Testis (tissue), 2 donors: Measurements from ENCODE around the gene RSPO3.

ENCODE experiments used
- POLR2A ChIP-seq: fragments of 450-650 bp; IDR thresholded peaks from one replicate; pipeline ENCODE4 v1.6.1; 2017; ENCODE audit warnings: antibody characterized with exemption, mild to moderate bottlenecking, moderate library complexity
- TF ChIP-seq, protein P1 (sequence below), 3 experiments: fragments of 450-650 bp in 2 of 3; fragments of 200-600 bp in 1 of 3; sonication (generic) in 1 of 3; IDR thresholded peaks; one replicate each; pipeline ENCODE4 v1.5.1; 2016 to 2019; ENCODE audit warnings: antibody characterized with exemption in 3 of 3, mild to moderate bottlenecking in 2 of 3, moderate library complexity in 1 of 3

DNA sequence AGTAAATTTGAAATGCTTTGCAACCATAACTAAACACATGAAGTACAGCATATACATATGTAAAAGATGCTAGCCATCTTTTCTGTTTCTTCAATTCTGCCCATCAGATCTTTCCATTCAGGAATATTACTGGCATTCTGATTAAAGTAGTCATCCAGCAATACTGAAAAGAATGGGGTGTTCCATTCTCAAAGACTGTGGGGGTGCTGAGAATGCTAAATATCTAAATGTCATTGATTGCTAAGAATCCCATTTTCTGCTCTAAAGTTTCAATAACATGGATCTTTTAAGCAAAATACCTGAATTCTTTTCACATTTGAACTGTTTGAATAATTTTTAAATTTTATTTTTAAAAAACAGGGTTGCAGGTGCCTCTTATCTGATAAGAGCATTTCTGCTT lies 6.2 kb downstream of the RSPO3 start:
- TF ChIP-seq, protein P1, sequence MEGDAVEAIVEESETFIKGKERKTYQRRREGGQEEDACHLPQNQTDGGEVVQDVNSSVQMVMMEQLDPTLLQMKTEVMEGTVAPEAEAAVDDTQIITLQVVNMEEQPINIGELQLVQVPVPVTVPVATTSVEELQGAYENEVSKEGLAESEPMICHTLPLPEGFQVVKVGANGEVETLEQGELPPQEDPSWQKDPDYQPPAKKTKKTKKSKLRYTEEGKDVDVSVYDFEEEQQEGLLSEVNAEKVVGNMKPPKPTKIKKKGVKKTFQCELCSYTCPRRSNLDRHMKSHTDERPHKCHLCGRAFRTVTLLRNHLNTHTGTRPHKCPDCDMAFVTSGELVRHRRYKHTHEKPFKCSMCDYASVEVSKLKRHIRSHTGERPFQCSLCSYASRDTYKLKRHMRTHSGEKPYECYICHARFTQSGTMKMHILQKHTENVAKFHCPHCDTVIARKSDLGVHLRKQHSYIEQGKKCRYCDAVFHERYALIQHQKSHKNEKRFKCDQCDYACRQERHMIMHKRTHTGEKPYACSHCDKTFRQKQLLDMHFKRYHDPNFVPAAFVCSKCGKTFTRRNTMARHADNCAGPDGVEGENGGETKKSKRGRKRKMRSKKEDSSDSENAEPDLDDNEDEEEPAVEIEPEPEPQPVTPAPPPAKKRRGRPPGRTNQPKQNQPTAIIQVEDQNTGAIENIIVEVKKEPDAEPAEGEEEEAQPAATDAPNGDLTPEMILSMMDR (IDR thresholded peaks at IDR 0.05): no peak
- no peak for TF ChIP-seq POLR2A
